ENCODE results near the gene SLC25A39. TPM values are rescaled to one million over a fixed set of nuclear protein-coding genes. Genes with fewer than 3 reads are reported as not detected.

SLC25A39 gene
- total and polyA plus RNA-seq, 2 of the 13 experiments (the other 11 are each of a cell fraction or from before 2014, with no cell fraction given): 144 to 151 TPM

GRCh38 chr17:44293509-44294226, 31.0 kb downstream of the SLC25A39 start (continued):
- TF ChIP-seq ZBTB14 (CRISPR knock-in tag; IDR thresholded peaks at IDR 0.05) (no peak), POLR2AphosphoS2 (IDR thresholded peaks at IDR 0.05; ENCODE audit: low read depth, low read length) (no peak), RARA (CRISPR knock-in tag; IDR thresholded peaks at IDR 0.05) (no peak), GABPB1 (CRISPR knock-in tag; IDR thresholded peaks at IDR 0.05) (no peak), SKIL (CRISPR knock-in tag; IDR thresholded peaks at IDR 0.05; ENCODE audit: borderline replicate concordance) (no peak), HDAC2 (CRISPR knock-in tag; IDR thresholded peaks at IDR 0.05) (no peak), ATM (IDR thresholded peaks at IDR 0.05; ENCODE audit: borderline replicate concordance) (no peak)

GRCh38 chr17:44287651-44288050, 37.0 kb downstream of the SLC25A39 start:
- Histone ChIP-seq H3K9ac (ENCODE audit: insufficient read depth, low read depth, low read length) (no peak overlapping the region), H3K27ac (ENCODE audit: extremely low read length, insufficient read depth, low read length) (no peak overlapping the region), H3K9me3 (ENCODE audit: low read length) (no peaks in the 10 kb centered on the region), H2AFZ (ENCODE audit: low read length) (no peak overlapping the region), H4K20me1 (ENCODE audit: insufficient read depth, low read length) (no peaks in the 10 kb centered on the region), H3K36me3 (replicated peaks in 1 of 2; ENCODE audit: control insufficient read depth in 1 of 2, insufficient read depth in 2 of 2, low read length in 2 of 2) (no peaks in the 10 kb centered on the region), H3K4me3 (replicated peaks in 1 of 3; ENCODE audit: insufficient read depth in 1 of 3, low read depth in 2 of 3, low read length in 3 of 3) (no peak overlapping the region), H3K27me3 (ENCODE audit: control insufficient read depth in 1 of 2, insufficient read depth in 2 of 2, low read length in 2 of 2) (peaks cover 0 to 17% of the 10 kb centered on the region in 2 experiments; a peak in 1 of 5 replicates), H3K4me2 (ENCODE audit: low read depth, low read length) (no peak overlapping the region), H3K79me2 (ENCODE audit: insufficient read depth, low read length) (no peaks in the 10 kb centered on the region), H3K4me1 (ENCODE audit: insufficient read depth, low read length) (no peaks in the 10 kb centered on the region)
- DNase-seq (ENCODE audit: low spot score) (no peak), ATAC-seq (no peak), FAIRE-seq (no peak)
- ChIA-PET POLR2A (interaction anchor here (1.4 kb wide), 1 partner anchor 8 kb away, joined by 3 read pairs; no protein-coding TSS in a partner anchor), CTCF (ENCODE audit: low intra/inter-chr PET ratio, low total read pairs) (no interaction called here)
- WGBS (ENCODE audit: low lambda C conversion rate): 65% methylated on average over 8 of the region's 8 CpGs
- BruUV-seq (replicated peaks): no TSS peak
- in situ Hi-C loops (cut with HindIII; ENCODE audit: extremely low pct_ligation_motif_present, low pct_unique_long_range_greater_than_20kb) (no loop called here), intact Hi-C loops (cut with micrococcal nuclease; ENCODE audit: unreplicated experiment) (no loop called here)
- TF ChIP-seq ZSCAN12 (CRISPR knock-in tag; IDR thresholded peaks at IDR 0.05): no peak
- TF ChIP-seq TFDP1 (CRISPR knock-in tag; IDR thresholded peaks at IDR 0.05; ENCODE audit: borderline replicate concordance): no peak
- no peak for TF ChIP-seq ZNF724P (CRISPR knock-in tag; IDR thresholded peaks at IDR 0.05; ENCODE audit: borderline replicate concordance)
- TF ChIP-seq KLF15 (CRISPR knock-in tag; IDR thresholded peaks at IDR 0.05; ENCODE audit: borderline replicate concordance): no peak
- TF ChIP-seq TBX2 (CRISPR knock-in tag; IDR thresholded peaks at IDR 0.05; ENCODE audit: borderline replicate concordance): no peak
- no peak for TF ChIP-seq STAT5B (CRISPR knock-in tag; IDR thresholded peaks at IDR 0.05)
